GM12801 (cell line): Measurements from ENCODE around the gene NKAIN2.

Source experiments
- CTCF ChIP-seq: IDR thresholded peaks from one replicate; pipeline ENCODE4 v1.5.1; 2011; ENCODE audit warnings: control low read depth; ENCODE audit not compliant: insufficient read length; ENCODE audit errors: extremely low read depth

NKAIN2 gene

GRCh38 chr6:124873066-124873410 lies 1069.4 kb downstream of the NKAIN2 start:
- no peak for TF ChIP-seq CTCF
